Suppressor macrophage treated with lipopolysaccharide for 1 hour (primary cell): Measurements from ENCODE around the gene GMPR2.
"Not testable (repeated sequence)": the region's sequence is repeated elsewhere in the genome, so short reads cannot be mapped to it uniquely, and the experiment has no call there.

ENCODE experiments used
- DNase-seq, 3 donors: peaks; one replicate each; pipeline ENCODE4 v3.0.0-alpha.2; 2020 to 2022

Gene GMPR2

DNA sequence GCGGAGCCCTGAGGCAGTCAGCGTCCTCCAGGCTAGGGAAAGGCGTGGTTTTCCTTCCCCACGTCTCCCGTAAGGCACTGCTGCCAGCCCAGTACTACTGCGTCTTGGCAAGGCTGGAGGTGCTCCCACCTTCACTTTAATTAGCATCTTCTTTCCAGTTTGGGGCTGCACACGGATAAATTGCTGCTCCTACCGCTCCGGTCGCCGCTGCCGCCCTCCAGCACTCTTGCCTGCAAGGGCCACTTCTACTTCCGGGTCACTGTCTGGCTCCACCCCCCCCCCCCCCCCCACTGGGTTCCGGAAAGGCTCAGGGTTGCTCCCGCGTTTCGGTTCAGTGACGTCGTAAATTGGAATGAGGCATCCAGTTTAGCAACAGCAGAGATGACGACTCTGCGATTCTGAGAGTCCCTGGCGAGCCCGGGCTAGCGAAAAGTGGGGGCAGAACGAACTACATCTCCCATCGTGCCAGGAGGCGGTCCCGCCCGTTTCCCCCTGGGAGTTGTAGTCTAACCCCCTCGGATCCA lies 546 bp upstream of the GMPR2 start, which contains the start of gene NEDD8:
Gene NEDD8 (minus strand): TSS at position 247 of the 524 bp plus-strand sequence. CDS start 100 bp downstream, at position 147.
- peak; percentile 97 to 99 (median 99) for DNase-seq

DNA sequence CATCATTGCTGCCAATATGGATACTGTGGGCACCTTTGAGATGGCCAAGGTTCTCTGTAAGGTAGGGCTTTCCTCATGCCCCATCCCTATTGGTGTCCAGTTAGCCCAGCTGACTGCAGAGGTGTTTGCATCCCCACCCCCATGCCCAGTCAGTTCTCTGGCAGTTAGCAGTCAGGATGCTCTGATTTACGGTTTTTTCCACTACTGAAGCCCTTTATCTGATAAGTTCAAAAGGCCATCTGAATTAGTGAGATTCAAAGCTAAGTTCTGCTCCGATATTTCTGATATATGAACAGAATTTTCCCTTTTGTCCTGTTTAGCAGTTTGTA lies 773 bp downstream of the GMPR2 start:
- DNase-seq, result no peak

DNA sequence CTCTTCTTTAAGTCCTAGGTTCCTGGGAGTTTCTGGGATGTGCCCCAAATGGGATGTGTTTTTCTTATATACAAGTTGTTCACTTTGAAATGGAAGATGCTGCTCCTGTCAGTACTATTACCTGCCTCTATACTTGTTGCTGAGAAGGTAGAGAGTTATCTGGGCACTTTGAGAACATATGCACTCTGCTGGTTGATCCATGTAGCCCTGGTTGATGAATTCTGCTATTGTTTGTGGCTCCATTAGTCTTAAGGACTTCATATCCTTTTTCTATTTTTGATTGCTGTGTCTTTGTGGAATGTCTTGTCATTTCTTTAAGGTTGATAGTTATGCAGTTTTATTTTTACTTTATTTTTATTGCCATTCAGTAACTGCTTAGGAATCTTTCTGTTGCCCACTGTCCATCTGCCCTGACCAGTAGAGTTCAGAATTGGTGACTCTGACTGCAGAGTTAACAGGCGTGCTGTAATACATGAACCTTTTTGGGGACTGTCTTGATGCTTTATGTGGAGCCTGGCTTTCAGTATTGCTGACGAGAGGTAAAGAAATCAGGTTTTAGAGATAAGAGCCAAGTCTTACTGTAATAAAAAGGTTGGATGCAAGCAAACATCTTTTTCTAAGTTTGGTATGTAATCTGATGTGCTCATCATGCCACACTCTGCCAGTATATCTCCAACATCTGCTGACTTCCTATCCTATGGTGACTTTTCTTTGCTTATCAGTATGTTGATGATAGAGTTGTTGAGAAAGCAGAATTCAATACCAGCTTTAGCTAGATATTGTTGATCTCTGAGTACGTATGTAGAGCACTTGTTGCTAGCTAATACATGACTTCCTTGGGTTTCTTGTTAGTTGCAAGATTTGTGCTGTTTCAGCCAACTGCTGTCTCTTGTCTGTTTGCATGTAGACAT lies 1.6 kb downstream of the GMPR2 start:
- DNase-seq, result no peak

DNA sequence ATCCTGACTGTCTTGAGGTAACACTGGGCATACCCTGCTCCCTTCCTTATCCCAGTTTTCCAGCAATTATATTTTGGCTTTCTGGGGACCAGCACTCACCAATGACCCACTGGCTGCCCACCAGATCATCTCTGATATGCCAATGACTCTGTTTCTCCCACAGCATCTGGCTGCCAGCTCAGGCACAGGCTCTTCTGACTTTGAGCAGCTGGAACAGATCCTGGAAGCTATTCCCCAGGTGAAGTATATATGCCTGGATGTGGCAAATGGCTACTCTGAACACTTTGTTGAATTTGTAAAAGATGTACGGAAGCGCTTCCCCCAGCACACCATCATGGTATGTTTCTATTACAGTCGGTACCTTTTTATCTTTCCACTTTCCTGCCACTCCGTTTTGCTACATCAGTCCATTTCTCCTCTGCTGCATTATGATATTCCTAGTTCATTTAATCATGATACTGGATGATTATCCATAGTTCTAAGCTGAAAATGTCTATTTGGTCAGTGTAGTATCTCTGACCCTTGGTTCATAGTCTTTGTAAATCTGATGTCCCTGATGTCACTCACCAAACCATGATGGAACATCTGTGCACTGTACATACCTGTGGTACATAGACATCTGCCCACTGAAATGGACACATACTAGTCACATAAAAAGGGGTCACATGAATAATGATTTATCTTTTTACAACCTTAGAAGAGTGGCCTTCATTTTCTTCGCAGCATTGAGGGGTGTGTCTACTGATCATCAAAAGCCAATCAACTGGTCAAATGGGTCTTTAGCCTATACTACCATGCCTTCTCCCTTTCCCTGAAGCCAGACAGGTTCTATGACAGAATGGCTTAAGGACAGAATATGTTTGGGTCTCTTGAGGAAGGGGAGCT lies 3.3 kb downstream of the GMPR2 start:
- DNase-seq, result no peak

DNA sequence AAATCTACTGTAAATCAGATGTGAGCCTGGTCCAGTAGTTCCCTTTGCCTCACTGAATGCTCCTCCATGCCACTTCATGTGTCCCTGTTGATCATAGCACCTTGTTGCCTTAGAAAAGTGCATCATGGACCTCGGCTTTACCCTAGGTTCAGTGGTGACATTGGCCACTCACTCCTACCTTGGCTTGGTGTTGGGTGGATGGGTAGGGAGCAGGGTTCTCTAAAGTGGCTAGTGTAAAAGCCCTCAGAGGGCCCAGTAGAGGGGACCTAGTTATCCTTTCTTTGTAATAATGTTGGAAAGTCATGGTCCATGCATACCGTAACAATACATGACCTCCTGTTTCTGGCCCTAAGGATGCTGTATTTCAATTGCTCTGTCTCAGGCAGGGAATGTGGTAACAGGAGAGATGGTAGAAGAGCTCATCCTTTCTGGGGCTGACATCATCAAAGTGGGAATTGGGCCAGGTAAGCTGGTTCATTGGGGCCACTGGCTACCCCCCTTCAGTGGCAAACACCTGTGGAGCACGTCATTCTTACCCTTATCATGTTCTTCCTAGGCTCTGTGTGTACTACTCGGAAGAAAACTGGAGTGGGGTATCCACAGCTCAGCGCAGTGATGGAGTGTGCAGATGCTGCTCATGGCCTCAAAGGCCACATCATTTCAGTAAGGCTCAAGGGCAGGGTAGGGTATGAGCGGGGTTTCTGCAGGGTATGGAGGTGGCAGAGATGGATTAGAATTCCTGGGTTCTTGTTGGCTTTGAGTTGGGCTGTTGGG lies 4.1 kb downstream of the GMPR2 start:
- DNase-seq, result no peak

DNA sequence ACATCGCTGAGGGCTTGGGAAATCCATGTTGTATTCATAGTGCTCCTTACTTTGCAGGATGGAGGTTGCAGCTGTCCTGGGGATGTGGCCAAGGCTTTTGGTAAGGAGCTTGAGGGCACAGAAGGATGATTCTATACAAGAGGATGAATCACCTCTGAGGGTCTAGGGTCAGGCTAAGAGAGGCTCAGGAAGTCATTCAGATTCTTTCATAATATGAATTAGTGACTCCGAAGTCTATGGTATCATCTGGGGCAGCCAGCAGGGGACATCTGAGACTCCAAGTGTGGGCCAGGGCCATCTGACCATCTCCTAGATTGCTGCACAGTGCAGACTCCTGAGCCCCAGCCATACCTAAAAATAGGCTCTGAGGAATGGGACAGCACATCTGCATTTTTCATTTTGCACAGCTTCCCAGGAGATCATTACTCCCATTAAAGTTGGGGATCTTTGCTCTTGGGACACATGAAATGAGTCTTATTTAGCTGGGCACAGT lies 4.8 kb downstream of the GMPR2 start:
- no peak for DNase-seq

DNA sequence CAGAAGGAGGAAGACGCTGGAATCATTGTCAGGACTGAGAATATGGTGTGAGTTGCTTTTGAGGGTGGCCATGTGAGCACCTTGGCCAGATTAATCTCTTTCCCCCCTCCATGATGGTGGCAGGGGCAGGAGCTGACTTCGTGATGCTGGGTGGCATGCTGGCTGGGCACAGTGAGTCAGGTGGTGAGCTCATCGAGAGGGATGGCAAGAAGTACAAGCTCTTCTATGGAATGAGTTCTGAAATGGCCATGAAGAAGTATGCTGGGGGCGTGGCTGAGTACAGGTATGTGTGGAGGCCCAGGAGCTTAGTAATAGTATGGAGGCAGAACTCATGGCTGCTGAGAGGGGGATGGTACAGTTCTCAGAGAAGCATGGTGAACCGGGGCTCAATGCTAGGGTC lies 5.4 kb downstream of the GMPR2 start:
- DNase-seq, result peak in 1 of 3 donors; percentile 32

DNA sequence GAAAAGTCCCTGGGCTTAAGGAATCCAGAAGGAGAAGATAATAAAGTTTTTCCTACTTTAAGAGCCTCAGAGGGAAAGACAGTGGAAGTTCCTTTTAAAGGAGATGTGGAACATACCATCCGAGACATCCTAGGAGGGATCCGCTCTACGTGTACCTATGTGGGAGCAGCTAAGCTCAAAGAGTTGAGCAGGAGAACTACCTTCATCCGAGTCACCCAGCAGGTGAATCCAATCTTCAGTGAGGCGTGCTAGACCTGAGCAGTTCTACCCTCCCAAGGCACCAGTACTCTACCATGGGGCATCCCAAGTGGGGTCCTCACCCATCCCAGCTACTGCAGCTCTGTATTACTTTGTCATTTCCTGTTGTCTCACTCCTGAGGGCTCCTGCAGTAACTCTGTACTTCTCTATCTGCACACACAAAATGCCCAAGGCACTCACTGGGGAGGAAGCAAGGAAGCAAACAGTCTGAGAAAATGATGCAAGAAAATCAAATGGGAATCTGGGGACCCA lies 5.9 kb downstream of the GMPR2 start:
- DNase-seq, result no peak

DNA sequence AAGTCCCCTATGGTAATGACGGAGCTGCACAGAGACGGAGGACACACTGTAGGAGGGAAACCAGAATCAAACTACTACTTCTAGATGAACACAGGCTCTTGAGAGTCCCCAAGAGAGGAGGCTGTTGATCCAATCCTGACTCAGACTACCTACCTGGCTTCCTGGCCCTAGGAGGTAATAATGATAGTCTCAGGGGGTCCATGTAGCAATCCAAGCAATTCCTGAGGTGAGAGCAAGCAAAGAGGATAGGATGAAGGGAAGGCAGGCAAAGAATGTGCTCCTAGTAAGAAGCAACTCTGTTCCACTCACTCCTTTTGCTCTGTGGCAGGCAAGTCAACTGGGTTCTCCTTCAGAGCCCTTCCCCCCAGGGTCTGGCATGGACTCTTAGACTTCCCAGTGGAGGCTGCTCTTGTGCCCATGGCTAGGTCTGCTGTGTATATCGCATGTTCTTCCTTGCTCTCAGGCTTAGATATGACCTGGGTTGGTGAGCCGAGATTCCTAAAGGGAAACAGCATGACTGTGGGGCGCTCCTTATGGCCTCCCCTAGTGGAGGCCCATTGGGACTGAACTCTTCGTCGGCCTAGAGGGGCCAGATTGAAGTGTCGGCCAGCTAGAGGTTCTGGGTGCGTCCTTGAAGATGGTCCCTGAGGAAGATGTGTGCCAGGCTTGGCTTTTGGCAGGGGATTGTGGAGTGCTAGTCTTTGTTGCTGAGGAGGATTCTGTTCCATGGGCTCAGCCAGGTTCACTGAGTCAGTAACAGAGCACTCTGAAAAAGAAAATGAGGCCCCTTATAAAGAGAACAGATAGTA lies 7.6 kb downstream of the GMPR2 start:
- no peak for DNase-seq

DNA sequence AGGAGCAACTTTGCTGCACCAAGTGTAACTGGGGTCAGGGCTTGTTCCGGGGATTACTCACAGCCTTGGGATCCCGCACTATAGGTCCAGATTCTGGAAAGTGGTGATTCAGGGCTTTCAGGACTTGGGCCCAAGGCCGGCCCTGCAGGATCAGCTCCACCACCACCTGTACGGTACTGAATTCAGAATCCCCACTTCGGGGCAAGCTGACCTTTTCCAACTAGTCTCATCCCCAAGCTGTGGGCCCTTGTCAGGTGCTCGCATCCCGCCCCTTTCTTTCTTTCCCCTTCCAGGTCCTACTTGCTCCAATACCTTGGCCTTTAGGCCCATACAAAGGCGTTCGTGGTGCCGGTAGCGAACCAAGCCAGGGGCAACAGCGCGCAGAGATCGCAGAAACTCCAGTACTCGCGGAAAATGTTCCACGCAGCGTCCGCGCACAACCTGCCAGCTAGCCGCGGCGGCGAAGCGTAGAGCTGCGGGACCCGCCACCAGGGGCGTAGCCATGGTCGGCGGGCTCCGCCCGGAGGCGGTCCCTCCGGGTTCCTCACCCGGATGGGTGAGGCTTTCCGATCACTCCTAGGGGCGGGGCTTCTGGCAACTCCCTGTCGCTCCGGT lies 9.2 kb downstream of the GMPR2 start:
- DNase-seq, result peak; percentile 95 to 98 (median 96)

DNA sequence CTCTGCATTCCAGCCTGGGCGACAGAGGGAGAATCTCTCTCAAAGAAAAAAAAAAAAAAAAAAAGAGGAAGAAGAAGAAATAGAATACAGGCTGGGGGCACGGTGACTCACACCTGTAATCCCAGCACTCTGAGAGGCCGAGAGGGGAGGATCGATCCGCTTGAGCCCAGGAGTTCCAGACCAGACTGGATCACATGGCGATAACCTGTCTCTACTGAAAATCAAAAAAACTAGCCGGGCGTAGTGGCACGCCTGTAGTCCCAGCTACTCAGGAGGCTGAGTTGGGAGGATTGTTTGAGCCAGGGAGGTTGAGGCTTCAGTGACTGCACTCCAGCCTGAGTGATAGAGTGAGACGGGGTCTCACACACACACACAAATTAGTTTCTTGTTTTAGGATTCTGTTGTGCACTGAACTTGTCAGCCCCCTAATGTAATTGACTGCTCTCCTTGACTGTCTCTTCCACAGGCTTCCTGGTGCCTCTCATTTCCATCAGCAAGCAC lies 10.7 kb downstream of the GMPR2 start:
- DNase-seq, result peak; percentile 66 to 76 (median 72)

DNA sequence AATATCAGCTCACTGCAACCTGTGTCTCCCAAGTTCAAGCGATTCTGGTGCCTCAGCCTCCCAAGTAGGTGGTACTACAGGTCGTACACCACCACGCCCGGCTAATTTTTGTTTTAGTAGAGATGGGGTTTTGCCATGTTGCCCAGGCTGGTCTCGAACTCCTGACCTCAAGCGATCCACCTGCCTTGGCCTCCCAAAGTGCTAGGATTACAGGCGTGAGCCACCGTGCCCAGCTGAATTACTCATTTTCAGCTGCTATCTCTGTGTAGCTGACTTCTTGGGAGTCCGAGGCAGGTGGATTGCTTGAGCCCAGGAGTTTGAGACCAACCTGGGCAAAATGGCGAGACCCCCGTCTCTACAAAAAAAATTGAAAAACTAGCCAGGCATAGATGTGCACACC lies 12.6 kb downstream of the GMPR2 start:
- not testable (repeated sequence) for DNase-seq

DNA sequence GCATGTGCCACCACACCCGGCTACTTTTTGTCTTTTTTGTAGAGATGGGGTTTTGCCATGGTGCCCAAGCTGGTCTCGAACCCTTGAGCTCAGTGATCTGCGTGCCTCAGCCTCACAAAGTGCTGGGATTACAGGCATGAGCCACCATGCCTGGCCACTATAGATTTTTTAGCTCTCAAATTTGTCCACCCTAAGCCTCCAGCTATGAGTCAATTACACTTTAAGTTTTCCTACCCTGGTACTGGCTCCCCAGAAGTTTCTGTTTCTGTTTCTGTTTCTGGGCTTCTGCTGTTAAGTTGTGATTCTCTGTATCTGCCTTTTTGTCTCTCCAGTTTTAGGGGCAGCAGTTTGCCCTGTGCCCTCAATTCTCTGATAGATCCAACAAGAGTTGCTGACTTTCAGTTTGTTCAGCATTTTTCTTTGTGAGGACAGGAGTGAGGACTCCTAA lies 14.1 kb downstream of the GMPR2 start:
- peak; percentile 66 to 85 (median 74) for DNase-seq

DNA sequence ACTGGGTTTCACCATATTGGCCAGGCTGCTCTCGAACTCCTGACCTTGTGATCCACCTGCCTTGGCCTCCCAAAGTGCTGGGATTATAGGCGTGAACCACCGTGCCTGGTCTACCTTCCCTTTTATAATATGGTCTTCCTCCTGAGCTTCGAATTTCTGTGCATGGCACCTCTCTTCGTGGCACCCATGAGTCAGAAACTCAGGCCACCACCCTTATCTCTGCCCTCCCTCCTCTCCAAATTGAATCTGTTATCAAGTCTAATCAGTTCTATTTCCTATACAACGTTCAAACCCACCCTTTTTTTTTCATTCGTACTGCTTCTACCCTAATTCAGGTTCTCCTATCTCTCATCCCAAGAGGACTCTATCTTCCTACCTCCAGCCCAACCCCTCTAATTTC lies 14.7 kb downstream of the GMPR2 start:
- no peak for DNase-seq

DNA sequence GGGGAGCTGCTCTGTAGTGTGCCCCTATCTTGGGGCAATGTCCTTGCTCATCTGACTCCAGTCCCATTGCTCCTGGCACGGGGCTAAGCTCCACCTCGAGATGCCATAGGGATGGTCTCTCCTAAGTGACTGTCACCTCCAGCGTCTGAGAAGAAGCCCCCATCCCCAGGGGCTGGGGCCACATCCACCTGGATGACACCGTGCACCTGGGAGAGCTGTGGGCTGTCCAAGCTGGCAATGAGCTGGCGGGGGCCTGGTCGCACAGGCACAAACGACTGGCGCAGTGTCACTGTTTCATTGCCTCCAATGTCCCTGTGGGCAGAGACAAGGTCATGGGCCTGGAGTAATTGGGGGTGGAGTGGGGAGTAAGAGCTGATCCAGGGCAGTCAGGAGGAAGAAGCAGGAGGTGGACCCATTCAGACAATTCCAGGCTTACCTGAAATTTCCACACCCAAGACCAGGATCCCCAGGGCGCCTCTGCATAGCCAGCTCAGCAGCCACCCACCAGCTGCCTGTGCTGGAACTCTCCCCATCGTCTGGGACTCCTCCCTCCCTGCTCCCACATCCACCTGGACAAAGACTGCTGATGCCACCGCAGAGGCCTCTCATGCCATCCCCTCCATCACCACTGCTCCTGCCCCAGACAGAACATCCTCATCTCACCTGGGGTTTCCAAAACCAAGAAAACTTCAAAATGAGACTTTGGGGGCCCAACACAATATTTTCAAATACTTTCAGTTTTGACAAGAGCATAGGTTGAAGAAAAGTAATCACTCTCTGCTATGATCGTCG lies 16.7 kb downstream of the GMPR2 start:
- no peak for DNase-seq

DNA sequence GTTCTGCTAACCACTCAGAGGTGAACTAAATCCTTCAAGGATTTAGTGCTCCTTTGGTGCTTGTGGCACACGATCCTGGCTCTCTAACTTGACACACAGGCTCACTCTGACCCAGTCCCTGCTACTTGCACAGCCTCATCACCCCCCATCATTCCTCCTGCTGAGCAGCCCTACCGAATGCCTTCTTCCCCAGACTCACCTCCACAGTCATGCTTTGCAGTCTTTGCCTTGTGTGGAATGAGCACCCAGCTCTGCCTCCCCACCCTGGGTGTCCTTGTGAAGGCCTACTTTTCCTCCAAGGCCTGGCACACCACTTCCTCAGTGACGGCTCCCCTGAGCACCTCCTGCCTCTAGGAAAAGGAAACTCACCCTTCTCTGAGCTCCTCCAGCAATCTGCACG lies 17.6 kb downstream of the GMPR2 start:
- no peak for DNase-seq

DNA sequence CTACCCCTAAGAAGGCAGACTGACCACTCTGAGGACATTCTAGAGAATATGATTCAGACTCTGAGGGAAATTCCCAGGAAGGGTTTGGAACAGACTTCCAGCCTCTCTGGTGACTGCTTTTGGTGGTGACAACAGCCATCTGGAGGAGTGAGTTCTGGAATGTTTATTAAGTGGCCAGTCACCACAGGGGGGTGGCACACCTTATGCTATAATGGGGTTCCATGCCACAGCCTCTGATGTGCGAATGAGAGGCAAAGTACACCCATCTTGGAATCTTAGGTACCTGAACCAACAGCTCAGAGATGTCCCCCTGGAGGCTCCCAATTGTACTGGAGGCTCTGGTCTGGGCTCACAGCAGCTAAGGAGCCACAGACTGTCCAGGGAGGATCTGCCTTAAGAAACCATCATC lies 19.2 kb downstream of the GMPR2 start:
- peak; percentile 42 to 73 (median 57) for DNase-seq

DNA sequence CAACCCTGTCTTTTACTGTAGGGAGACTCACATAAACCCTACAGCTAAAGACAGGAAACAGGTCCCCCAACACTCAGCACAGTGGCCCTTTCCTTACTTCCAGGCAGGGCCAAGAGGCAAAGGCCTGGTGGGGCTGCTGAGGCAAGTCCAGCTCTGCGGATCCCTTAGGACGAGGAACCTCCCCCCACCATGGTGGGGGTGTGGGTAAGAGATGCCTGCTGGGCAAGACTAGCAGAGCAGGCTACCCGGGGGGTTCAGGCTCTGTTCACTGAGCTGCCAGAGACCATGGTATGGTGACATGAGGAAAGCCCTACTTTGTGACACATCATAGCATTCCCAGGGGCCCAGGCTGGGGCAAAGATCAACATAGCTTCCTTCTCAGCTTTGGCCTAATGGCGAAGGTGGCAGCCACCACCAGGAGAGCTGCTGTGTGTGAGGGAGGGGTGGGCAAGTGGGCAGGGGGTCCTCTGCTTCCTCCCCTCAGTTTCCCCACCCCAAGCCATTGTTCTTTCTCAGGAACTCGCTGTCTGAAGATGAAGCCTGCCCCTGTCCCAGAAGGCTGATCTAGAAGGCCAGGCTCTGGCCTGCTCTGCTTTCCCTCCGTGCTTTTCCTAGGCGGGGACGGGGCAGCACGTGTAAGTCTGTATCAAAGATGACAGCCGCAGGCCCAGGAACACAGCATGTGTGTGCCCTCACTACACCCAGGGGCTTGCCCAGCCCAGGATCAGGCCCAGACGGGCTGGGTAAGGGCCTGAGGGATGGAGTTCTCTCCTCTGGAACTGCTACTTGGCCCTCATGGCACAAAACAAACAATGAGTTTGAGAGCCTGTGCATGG lies 19.8 kb downstream of the GMPR2 start:
- no peak for DNase-seq

DNA sequence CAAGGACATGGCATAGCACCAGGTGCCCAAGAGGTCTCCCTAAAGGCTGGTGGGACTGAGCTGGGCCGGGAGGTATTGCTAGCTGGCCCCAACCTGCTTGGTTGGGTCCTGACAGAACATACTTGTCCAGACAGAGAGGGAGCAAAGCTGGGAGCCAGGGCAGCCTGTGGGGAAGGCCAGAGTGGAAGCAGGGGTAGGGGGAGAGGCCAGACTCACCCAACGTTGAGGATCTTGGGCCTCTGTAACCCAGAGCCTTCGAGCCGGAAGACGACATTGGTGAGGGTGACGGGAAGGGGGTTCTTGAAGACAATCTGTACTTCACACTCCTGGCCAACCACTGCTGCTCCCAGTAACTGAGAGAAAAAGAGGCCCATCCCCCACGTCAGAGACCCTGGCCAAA lies 21.2 kb downstream of the GMPR2 start:
- DNase-seq, result no peak
